CD8-positive, alpha-beta memory T cell (primary cell): ENCODE data around the gene MRPL16. TPM values are rescaled to one million over a fixed set of nuclear protein-coding genes. Genes with fewer than 3 reads are reported as not detected.
"Not testable (repeated sequence)": the region's sequence is repeated elsewhere in the genome, so short reads cannot be mapped to it uniquely, and the experiment has no call there.

Source experiments
- CTCF ChIA-PET: fragments of 350-600 bp; sonication (Branson Sonifier 250); formaldehyde crosslinking; loops from one replicate; lab custom pipeline; 2021; ENCODE audit warnings: antibody characterized with exemption; lab: Charles Lee
- POLR2A ChIA-PET: fragments of 350-600 bp; sonication (Branson Sonifier 250); formaldehyde crosslinking; loops from one replicate; lab custom pipeline; 2021; ENCODE audit warnings: antibody characterized with exemption; lab: Charles Lee
- DNase-seq, 5 donors: peaks; one replicate each; pipeline versions ENCODE4 v3.0.0 to v3.0.0-alpha.2; 2020 to 2022; ENCODE audit warnings: mixed read lengths in 1 of 5
- H3K27ac ChIP-seq: one replicate; pipeline ENCODE4 v1.7.0; 2013; ENCODE audit warnings: low read depth, mild to moderate bottlenecking, low read length, moderate library complexity
- H3K27me3 ChIP-seq: 2 replicates; pipeline ENCODE4 v1.7.0; 2013; ENCODE audit warnings: low read length, mild to moderate bottlenecking; ENCODE audit not compliant: insufficient read depth, poor library complexity, severe bottlenecking
- H3K36me3 ChIP-seq: 2 replicates; pipeline ENCODE4 v1.7.0; 2013; ENCODE audit warnings: mild to moderate bottlenecking, low read length, moderate library complexity; ENCODE audit not compliant: insufficient read depth
- H3K4me1 ChIP-seq: 2 replicates; pipeline ENCODE4 v1.7.0; 2013; ENCODE audit warnings: mild to moderate bottlenecking, low read length, moderate library complexity; ENCODE audit not compliant: insufficient read depth
- H3K4me3 ChIP-seq: 2 replicates; pipeline ENCODE4 v1.7.0; 2013; ENCODE audit warnings: mild to moderate bottlenecking, low read length
- H3K9me3 ChIP-seq: 2 replicates; pipeline ENCODE4 v1.7.0; 2013; ENCODE audit warnings: mild to moderate bottlenecking, low read length
- H3K27ac Mint-ChIP-seq, 8 donors: one replicate each; pipeline ENCODE4 v1.8.0; 2020 to 2021; ENCODE audit warnings: mixed read lengths in 8 of 8, mild to moderate bottlenecking in 6 of 8, inconsistent platforms in 3 of 8, moderate library complexity in 3 of 8
- H3K27me3 Mint-ChIP-seq, 2 donors: one replicate each; pipeline ENCODE4 v1.8.0; 2020 to 2021; ENCODE audit warnings: mixed read lengths in 2 of 2, mild to moderate bottlenecking in 1 of 2, moderate library complexity in 1 of 2
- H3K36me3 Mint-ChIP-seq, 3 donors: one replicate each; pipeline ENCODE4 v1.8.0; 2020 to 2021; ENCODE audit warnings: mixed read lengths in 3 of 3, inconsistent platforms in 1 of 3, mild to moderate bottlenecking in 1 of 3
- H3K4me1 Mint-ChIP-seq, 3 donors: one replicate each; pipeline ENCODE4 v1.8.0; 2020 to 2021; ENCODE audit warnings: mixed read lengths in 3 of 3, inconsistent platforms in 1 of 3, mild to moderate bottlenecking in 1 of 3
- H3K4me3 Mint-ChIP-seq, 7 donors: one replicate each; pipeline ENCODE4 v1.8.0; 2020 to 2021; ENCODE audit warnings: mixed read lengths in 7 of 7, mild to moderate bottlenecking in 6 of 7, moderate library complexity in 4 of 7, inconsistent platforms in 2 of 7
- H3K9me3 Mint-ChIP-seq, 5 donors: one replicate each; pipeline ENCODE4 v1.8.0; 2020 to 2022; ENCODE audit warnings: mixed read lengths in 5 of 5, mild to moderate bottlenecking in 3 of 5, moderate library complexity in 2 of 5, inconsistent platforms in 1 of 5
- polyA plus RNA-seq: library from polyadenylated mRNA; unstranded; fragments of 300-500 nt; fragmentation: Illumina TruSeq; gene quantifications from one replicate; pipeline ENCODE4 v1.2.3, GENCODE V29; 2021
- total RNA-seq, 2 experiments: library from RNA; stranded (reverse); gene quantifications; one replicate each; pipeline ENCODE4 v1.2.3, GENCODE V29; 2021

The MRPL16 gene
- total and polyA plus RNA-seq, 3 experiments from 2014 or later, result 75.0 to 84.5 (median 83.5) TPM

- CTCF ChIA-PET, result interaction anchor here (1.4 kb wide), 1 partner anchor 11 kb away, joined by 3 read pairs; no protein-coding TSS in a partner anchor
- H3K4me3 Mint-ChIP-seq, POLR2A ChIA-PET: not testable (repeated sequence)
Measured at GRCh38 chr11:59848439-59848838, 37.9 kb upstream of the MRPL16 start.

GRCh38 chr11:59847626-59848025 lies 37.0 kb upstream of the MRPL16 start:
- POLR2A ChIA-PET, result no interaction called here
- H3K9me3 Mint-ChIP-seq, result no peaks in the 10 kb centered on the region
- no peak for DNase-seq
- no peaks in the 10 kb centered on the region for H3K36me3 ChIP-seq
- no peaks in the 10 kb centered on the region for H3K27me3 ChIP-seq
- no peak overlapping the region for H3K27ac ChIP-seq
- no peak overlapping the region for H3K27ac Mint-ChIP-seq
- peaks cover 4 to 5% of the 10 kb centered on the region in 2 donors for H3K27me3 Mint-ChIP-seq
- no peaks in the 10 kb centered on the region for H3K4me1 ChIP-seq
- H3K4me3 Mint-ChIP-seq, result no peak overlapping the region
- CTCF ChIA-PET, result interaction anchor here (1.4 kb wide), 1 partner anchor 11 kb away, joined by 3 read pairs; no protein-coding TSS in a partner anchor
- no peaks in the 10 kb centered on the region for H3K9me3 ChIP-seq
- H3K36me3 Mint-ChIP-seq, result no peaks in the 10 kb centered on the region
- H3K4me1 Mint-ChIP-seq, result no peaks in the 10 kb centered on the region
- H3K4me3 ChIP-seq, result no peak overlapping the region

More at GRCh38 chr11:59848439-59848838, 37.9 kb upstream of the MRPL16 start:
- not testable (repeated sequence) for H3K27ac ChIP-seq, DNase-seq, H3K27ac Mint-ChIP-seq, H3K36me3 Mint-ChIP-seq, H3K4me1 Mint-ChIP-seq, H3K4me3 ChIP-seq, H3K9me3 ChIP-seq, H3K9me3 Mint-ChIP-seq, H3K27me3 ChIP-seq, H3K4me1 ChIP-seq, H3K36me3 ChIP-seq
- H3K27me3 Mint-ChIP-seq, result peaks cover 5 to 12% of the 10 kb centered on the region in 2 donors

- H3K9me3 Mint-ChIP-seq, result no peaks in the 10 kb centered on the region
- Histone ChIP-seq H3K27ac (no peak overlapping the region), H3K36me3 (no peaks in the 10 kb centered on the region), H3K4me3 (no peak overlapping the region), H3K27me3 (no peaks in the 10 kb centered on the region), H3K9me3 (no peaks in the 10 kb centered on the region), H3K4me1 (no peaks in the 10 kb centered on the region)
- no peaks in the 10 kb centered on the region for H3K36me3 Mint-ChIP-seq
- ChIA-PET POLR2A (no interaction called here), CTCF (no interaction called here)
- DNase-seq, result no peak
- H3K4me3 Mint-ChIP-seq, result no peak overlapping the region
- no peak overlapping the region for H3K27ac Mint-ChIP-seq
- H3K27me3 Mint-ChIP-seq, result peaks cover 0 to 3% of the 10 kb centered on the region in 2 donors
- H3K4me1 Mint-ChIP-seq, result no peaks in the 10 kb centered on the region
Measured at GRCh38 chr11:59846556-59846955, 36.0 kb upstream of the MRPL16 start.

GRCh38 chr11:59845399-59845798 lies 34.8 kb upstream of the MRPL16 start, which contains the start of gene CBLIF:
Gene CBLIF (minus strand): TSS chr11:59845499. CDS start chr11:59845453, 46 bp downstream.
- Mint-ChIP-seq H3K27ac (peak within 1 kb of the TSS in 1 of 8 donors; percentile 11), H3K4me1 (no peaks in the 10 kb centered on the region), H3K9me3 (no peaks in the 10 kb centered on the region), H3K27me3 (peaks cover 0 to 3% of the 10 kb centered on the region in 2 donors), H3K36me3 (no peaks in the 10 kb centered on the region), H3K4me3 (no peak within 1 kb of the TSS)
- ChIA-PET POLR2A (no interaction called here), CTCF (no interaction called here)
- Histone ChIP-seq H3K36me3 (no peaks in the 10 kb centered on the region), H3K27me3 (no peaks in the 10 kb centered on the region), H3K4me1 (no peaks in the 10 kb centered on the region), H3K27ac (no peak within 1 kb of the TSS), H3K4me3 (no peak within 1 kb of the TSS), H3K9me3 (no peaks in the 10 kb centered on the region)
- DNase-seq, result no peak

GRCh38 chr11:59842316-59842715 lies 31.7 kb upstream of the MRPL16 start:
- Mint-ChIP-seq H3K27ac (no peak overlapping the region), H3K4me1 (no peaks in the 10 kb centered on the region), H3K27me3 (peaks cover 3 to 5% of the 10 kb centered on the region in 2 donors), H3K4me3 (no peak overlapping the region), H3K9me3 (no peaks in the 10 kb centered on the region), H3K36me3 (no peaks in the 10 kb centered on the region)
- CTCF ChIA-PET, result no interaction called here
- no peak overlapping the region for H3K4me3 ChIP-seq
- H3K9me3 ChIP-seq, result no peaks in the 10 kb centered on the region
- no peak overlapping the region for H3K27ac ChIP-seq
- POLR2A ChIA-PET, result no interaction called here
- no peaks in the 10 kb centered on the region for H3K36me3 ChIP-seq
- DNase-seq, result no peak
- H3K27me3 ChIP-seq, result no peaks in the 10 kb centered on the region
- H3K4me1 ChIP-seq, result no peaks in the 10 kb centered on the region

GRCh38 chr11:59841514-59841913 lies 30.9 kb upstream of the MRPL16 start:
- no peaks in the 10 kb centered on the region for H3K9me3 ChIP-seq
- no peak overlapping the region for H3K4me3 ChIP-seq
- DNase-seq, result no peak
- no peaks in the 10 kb centered on the region for H3K9me3 Mint-ChIP-seq
- H3K4me1 ChIP-seq, result no peaks in the 10 kb centered on the region
- H3K4me1 Mint-ChIP-seq, result no peaks in the 10 kb centered on the region
- no peak overlapping the region for H3K27ac Mint-ChIP-seq
- no peaks in the 10 kb centered on the region for H3K27me3 ChIP-seq
- CTCF ChIA-PET, result no interaction called here
- H3K27ac ChIP-seq, result no peak overlapping the region
- no peak overlapping the region for H3K4me3 Mint-ChIP-seq
- peaks cover 3 to 13% of the 10 kb centered on the region in 2 donors for H3K27me3 Mint-ChIP-seq
- H3K36me3 ChIP-seq, result no peaks in the 10 kb centered on the region
- H3K36me3 Mint-ChIP-seq, result no peaks in the 10 kb centered on the region
- POLR2A ChIA-PET, result no interaction called here

GRCh38 chr11:59839615-59840014 lies 29.0 kb upstream of the MRPL16 start:
- no peak overlapping the region for H3K27ac Mint-ChIP-seq
- Histone ChIP-seq H3K36me3 (no peaks in the 10 kb centered on the region), H3K4me1 (no peaks in the 10 kb centered on the region), H3K4me3 (no peak overlapping the region), H3K27me3 (no peaks in the 10 kb centered on the region), H3K9me3 (no peaks in the 10 kb centered on the region), H3K27ac (no peak overlapping the region)
- ChIA-PET POLR2A (no interaction called here), CTCF (no interaction called here)
- no peaks in the 10 kb centered on the region for H3K9me3 Mint-ChIP-seq
- no peak for DNase-seq
- no peak overlapping the region for H3K4me3 Mint-ChIP-seq
- no peaks in the 10 kb centered on the region for H3K36me3 Mint-ChIP-seq
- H3K4me1 Mint-ChIP-seq, result no peaks in the 10 kb centered on the region
- peaks cover 3 to 19% of the 10 kb centered on the region in 2 donors for H3K27me3 Mint-ChIP-seq

GRCh38 chr11:59833602-59834001 lies 23.0 kb upstream of the MRPL16 start:
- Mint-ChIP-seq H3K27me3 (peaks cover 3 to 27% of the 10 kb centered on the region in 2 donors), H3K9me3 (no peaks in the 10 kb centered on the region), H3K27ac (no peak overlapping the region), H3K4me1 (peaks cover 0 to 4% (median 0%) of the 10 kb centered on the region in 3 donors), H3K36me3 (no peaks in the 10 kb centered on the region), H3K4me3 (no peak overlapping the region)
- no peak overlapping the region for H3K27ac ChIP-seq
- no peaks in the 10 kb centered on the region for H3K4me1 ChIP-seq
- H3K36me3 ChIP-seq, result no peaks in the 10 kb centered on the region
- DNase-seq, result no peak
- H3K9me3 ChIP-seq, result no peaks in the 10 kb centered on the region
- POLR2A ChIA-PET, result no interaction called here
- no peaks in the 10 kb centered on the region for H3K27me3 ChIP-seq
- H3K4me3 ChIP-seq, result no peak overlapping the region
- CTCF ChIA-PET, result no interaction called here
